Neural cell (in vitro differentiated cells): ENCODE results near the gene ZCCHC14. TPM values are rescaled to one million over a fixed set of nuclear protein-coding genes. Genes with fewer than 3 reads are reported as not detected.

Experiments used
- H2AFZ ChIP-seq: fragments of 200-600, 300-800 bp; sonication (generic), shearing (Covaris generic); 2 replicates; pipeline ENCODE4 v1.6.0; 2014; ENCODE audit warnings: low read depth, mild to moderate bottlenecking, antibody characterized with exemption, low read length, moderate library complexity
- H3F3A ChIP-seq: fragments of 200-600 bp; shearing (Covaris generic); 2 replicates; pipeline ENCODE4 v1.6.1; 2016; ENCODE audit warnings: mild to moderate bottlenecking, moderate library complexity, mixed read lengths, antibody characterized with exemption, low read length; ENCODE audit not compliant: insufficient read depth, poor library complexity, severe bottlenecking
- H3K27ac ChIP-seq: fragments of 200-600, 300-800 bp; sonication (generic), shearing (Covaris generic); 2 replicates; pipeline ENCODE4 v1.5.1; 2014; ENCODE audit warnings: mild to moderate bottlenecking, low read length, moderate library complexity
- H3K27me3 ChIP-seq: fragments of 300-800, 200-600 bp; sonication (generic), shearing (Covaris generic); 2 replicates; pipeline ENCODE4 v1.6.0; 2014; ENCODE audit warnings: mild to moderate bottlenecking, low read depth, low read length, moderate library complexity; ENCODE audit not compliant: insufficient read depth
- H3K36me3 ChIP-seq: fragments of 300-800, 200-600 bp; sonication (generic), shearing (Covaris generic); 2 replicates; pipeline ENCODE4 v1.5.1; 2014; ENCODE audit warnings: mild to moderate bottlenecking, antibody characterized with exemption, low read length, moderate library complexity; ENCODE audit not compliant: insufficient read depth
- H3K4me2 ChIP-seq: fragments of 300-800, 200-600 bp; sonication (generic), shearing (Covaris generic); 2 replicates; pipeline ENCODE4 v1.6.0; 2014; ENCODE audit warnings: mild to moderate bottlenecking, low read length
- H3K4me3 ChIP-seq: fragments of 300-800, 200-600 bp; sonication (generic), shearing (Covaris generic); 2 replicates; pipeline ENCODE4 v1.5.1; 2014; ENCODE audit warnings: mild to moderate bottlenecking, low read length, moderate library complexity
- H3K79me2 ChIP-seq: fragments of 200-600 bp; shearing (Covaris generic); replicated peaks from 2 replicates; pipeline ENCODE4 v1.6.0; 2014; ENCODE audit warnings: mild to moderate bottlenecking, low read length, moderate library complexity; ENCODE audit not compliant: insufficient read depth
- H3K9ac ChIP-seq: fragments of 300-800, 200-600 bp; sonication (generic), shearing (Covaris generic); 2 replicates; pipeline ENCODE4 v1.6.1; 2016; ENCODE audit warnings: mild to moderate bottlenecking, low read length, mixed read lengths
- H3K9me2 ChIP-seq: fragments of 200-600 bp; shearing (Covaris generic); 2 replicates; pipeline ENCODE4 v1.6.1; 2016; ENCODE audit warnings: mild to moderate bottlenecking, low read length, mixed read lengths; ENCODE audit not compliant: insufficient read depth
- H3K9me3 ChIP-seq: fragments of 200-600, 300-800 bp; sonication (generic), shearing (Covaris generic); 2 replicates; pipeline ENCODE4 v1.6.1; 2016; ENCODE audit warnings: mild to moderate bottlenecking, mixed run types, low read length, moderate library complexity, mixed read lengths
- H4K20me1 ChIP-seq: fragments of 200-600 bp; shearing (Covaris generic); 2 replicates; pipeline ENCODE4 v1.6.1; 2016; ENCODE audit warnings: mild to moderate bottlenecking, mixed run types; ENCODE audit not compliant: insufficient read depth
- EP300 ChIP-seq: fragments of 450-650 bp; conservative IDR thresholded peaks from 2 replicates; pipeline ENCODE4 v1.6.1; 2014; ENCODE audit warnings: antibody characterized with exemption, mild to moderate bottlenecking, moderate library complexity; ENCODE audit not compliant: poor library complexity, severe bottlenecking
- EZH2 ChIP-seq: fragments of 200-600, 300-800 bp; shearing (Covaris generic), sonication (generic); IDR thresholded peaks from 2 replicates; pipeline ENCODE4 v1.6.1; 2014; ENCODE audit warnings: antibody characterized with exemption, low read length, borderline replicate concordance, mild to moderate bottlenecking; ENCODE audit not compliant: insufficient read depth, poor library complexity, severe bottlenecking
- MXI1 ChIP-seq: fragments of 450-650 bp; conservative IDR thresholded peaks from 2 replicates; pipeline ENCODE4 v1.6.1; 2014; ENCODE audit warnings: antibody characterized with exemption, mild to moderate bottlenecking; ENCODE audit not compliant: poor library complexity, severe bottlenecking
- POLR2AphosphoS5 ChIP-seq: IDR thresholded peaks from 2 replicates; pipeline ENCODE4 v1.6.1; 2012
- RAD21 ChIP-seq: fragments of 450-650 bp; conservative IDR thresholded peaks from 2 replicates; pipeline ENCODE4 v1.6.1; 2014; ENCODE audit warnings: antibody characterized with exemption, mild to moderate bottlenecking, moderate library complexity
- SMC3 ChIP-seq: fragments of 450-650 bp; conservative IDR thresholded peaks from 2 replicates; pipeline ENCODE4 v1.6.1; 2014; ENCODE audit warnings: antibody characterized with exemption, mild to moderate bottlenecking, moderate library complexity; ENCODE audit not compliant: poor library complexity
- TAF1 ChIP-seq: IDR thresholded peaks from 2 replicates; pipeline ENCODE4 v1.6.1; 2012; ENCODE audit warnings: low read depth
- polyA plus RNA-seq: library from polyadenylated mRNA; depleted of rRNA; stranded (reverse); fragments of >200 nt; gene quantifications from 2 replicates; pipeline ENCODE4 v1.2.3, GENCODE V29; 2014
- TF ChIP-seq, protein P1 (sequence below): IDR thresholded peaks from 2 replicates; pipeline ENCODE4 v1.6.1; 2012; ENCODE audit warnings: borderline replicate concordance
- TF ChIP-seq, protein P2 (sequence below): fragments of 450-650 bp; IDR thresholded peaks from 2 replicates; pipeline ENCODE4 v1.5.1; 2014; ENCODE audit warnings: antibody characterized with exemption, mild to moderate bottlenecking, moderate library complexity; ENCODE audit not compliant: poor library complexity, severe bottlenecking

ZCCHC14 gene
- polyA plus RNA-seq, 1 donor from 2014 or later, result 22.1 TPM

DNA sequence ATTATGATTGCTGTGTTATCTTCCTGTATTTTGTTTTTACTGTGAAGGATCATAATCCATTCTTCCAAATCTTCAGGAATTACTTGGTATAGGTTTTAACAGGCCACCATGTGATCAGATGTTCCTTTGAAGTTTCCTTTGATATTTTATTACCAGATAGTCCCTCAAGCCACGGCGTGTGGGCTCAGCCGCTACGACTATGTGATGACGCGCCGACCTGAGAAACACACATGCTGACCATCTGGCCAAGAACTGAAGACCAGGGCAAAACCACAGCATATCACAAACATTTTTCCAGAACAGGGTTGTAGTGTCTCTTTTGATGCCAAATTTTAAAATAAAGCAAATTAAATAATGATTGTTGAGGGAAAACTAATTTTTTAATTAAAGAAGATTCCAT, 47.3 kb downstream of the ZCCHC14 start:
- no peak for TF ChIP-seq RAD21
- no peak for TF ChIP-seq SMC3
- no peak for TF ChIP-seq TAF1
- TF ChIP-seq MXI1, result no peak
- TF ChIP-seq, protein P1, sequence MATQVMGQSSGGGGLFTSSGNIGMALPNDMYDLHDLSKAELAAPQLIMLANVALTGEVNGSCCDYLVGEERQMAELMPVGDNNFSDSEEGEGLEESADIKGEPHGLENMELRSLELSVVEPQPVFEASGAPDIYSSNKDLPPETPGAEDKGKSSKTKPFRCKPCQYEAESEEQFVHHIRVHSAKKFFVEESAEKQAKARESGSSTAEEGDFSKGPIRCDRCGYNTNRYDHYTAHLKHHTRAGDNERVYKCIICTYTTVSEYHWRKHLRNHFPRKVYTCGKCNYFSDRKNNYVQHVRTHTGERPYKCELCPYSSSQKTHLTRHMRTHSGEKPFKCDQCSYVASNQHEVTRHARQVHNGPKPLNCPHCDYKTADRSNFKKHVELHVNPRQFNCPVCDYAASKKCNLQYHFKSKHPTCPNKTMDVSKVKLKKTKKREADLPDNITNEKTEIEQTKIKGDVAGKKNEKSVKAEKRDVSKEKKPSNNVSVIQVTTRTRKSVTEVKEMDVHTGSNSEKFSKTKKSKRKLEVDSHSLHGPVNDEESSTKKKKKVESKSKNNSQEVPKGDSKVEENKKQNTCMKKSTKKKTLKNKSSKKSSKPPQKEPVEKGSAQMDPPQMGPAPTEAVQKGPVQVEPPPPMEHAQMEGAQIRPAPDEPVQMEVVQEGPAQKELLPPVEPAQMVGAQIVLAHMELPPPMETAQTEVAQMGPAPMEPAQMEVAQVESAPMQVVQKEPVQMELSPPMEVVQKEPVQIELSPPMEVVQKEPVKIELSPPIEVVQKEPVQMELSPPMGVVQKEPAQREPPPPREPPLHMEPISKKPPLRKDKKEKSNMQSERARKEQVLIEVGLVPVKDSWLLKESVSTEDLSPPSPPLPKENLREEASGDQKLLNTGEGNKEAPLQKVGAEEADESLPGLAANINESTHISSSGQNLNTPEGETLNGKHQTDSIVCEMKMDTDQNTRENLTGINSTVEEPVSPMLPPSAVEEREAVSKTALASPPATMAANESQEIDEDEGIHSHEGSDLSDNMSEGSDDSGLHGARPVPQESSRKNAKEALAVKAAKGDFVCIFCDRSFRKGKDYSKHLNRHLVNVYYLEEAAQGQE, result no peak
- no peak for TF ChIP-seq EP300
- TF ChIP-seq EZH2, result no peak
- no peak for TF ChIP-seq POLR2AphosphoS5

DNA sequence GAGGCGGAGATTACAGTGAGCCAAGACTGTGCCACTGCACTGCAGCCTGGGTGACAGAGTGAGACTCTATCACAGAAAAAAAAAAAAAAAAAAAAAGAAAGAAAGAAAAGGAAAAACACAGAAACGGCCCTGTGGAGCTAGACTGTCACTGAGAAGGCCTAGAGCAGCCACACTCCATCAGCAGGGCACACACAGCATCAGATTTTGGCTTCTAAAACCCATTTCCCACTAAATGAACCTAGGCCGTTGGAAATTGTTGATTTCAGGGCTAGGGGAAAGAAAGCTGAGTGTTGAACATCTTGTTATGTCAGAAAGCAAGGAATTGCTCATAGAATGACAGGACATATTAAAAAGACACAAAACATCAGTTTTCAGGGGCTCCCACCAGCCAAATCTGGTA, 48.9 kb downstream of the ZCCHC14 start:
- Histone ChIP-seq H3K27me3 (no peaks in the 10 kb centered on the region), H3K36me3 (peaks cover 3% of the 10 kb centered on the region), H3K9me2 (no peaks in the 10 kb centered on the region), H3K27ac (no peak overlapping the region), H2AFZ (no peak overlapping the region), H3K79me2 (peaks cover 14% of the 10 kb centered on the region), H3K4me3 (no peak overlapping the region), H3K4me2 (no peak overlapping the region), H3K9me3 (peaks cover 6% of the 10 kb centered on the region), H3K9ac (no peak overlapping the region), H4K20me1 (no peaks in the 10 kb centered on the region), H3F3A (no peaks in the 10 kb centered on the region)
- TF ChIP-seq SMC3, result no peak
- TF ChIP-seq, protein P1, result no peak
- TF ChIP-seq EZH2, result no peak
- no peak for TF ChIP-seq TAF1
- TF ChIP-seq, protein P2, sequence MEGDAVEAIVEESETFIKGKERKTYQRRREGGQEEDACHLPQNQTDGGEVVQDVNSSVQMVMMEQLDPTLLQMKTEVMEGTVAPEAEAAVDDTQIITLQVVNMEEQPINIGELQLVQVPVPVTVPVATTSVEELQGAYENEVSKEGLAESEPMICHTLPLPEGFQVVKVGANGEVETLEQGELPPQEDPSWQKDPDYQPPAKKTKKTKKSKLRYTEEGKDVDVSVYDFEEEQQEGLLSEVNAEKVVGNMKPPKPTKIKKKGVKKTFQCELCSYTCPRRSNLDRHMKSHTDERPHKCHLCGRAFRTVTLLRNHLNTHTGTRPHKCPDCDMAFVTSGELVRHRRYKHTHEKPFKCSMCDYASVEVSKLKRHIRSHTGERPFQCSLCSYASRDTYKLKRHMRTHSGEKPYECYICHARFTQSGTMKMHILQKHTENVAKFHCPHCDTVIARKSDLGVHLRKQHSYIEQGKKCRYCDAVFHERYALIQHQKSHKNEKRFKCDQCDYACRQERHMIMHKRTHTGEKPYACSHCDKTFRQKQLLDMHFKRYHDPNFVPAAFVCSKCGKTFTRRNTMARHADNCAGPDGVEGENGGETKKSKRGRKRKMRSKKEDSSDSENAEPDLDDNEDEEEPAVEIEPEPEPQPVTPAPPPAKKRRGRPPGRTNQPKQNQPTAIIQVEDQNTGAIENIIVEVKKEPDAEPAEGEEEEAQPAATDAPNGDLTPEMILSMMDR, result no peak
- TF ChIP-seq POLR2AphosphoS5, result no peak
- TF ChIP-seq EP300, result no peak
- no peak for TF ChIP-seq MXI1
- no peak for TF ChIP-seq RAD21

More for the DNA sequence above, 47.3 kb downstream of the ZCCHC14 start:
- Histone ChIP-seq H3K4me2 (no peak overlapping the region), H3K36me3 (peaks cover 3% of the 10 kb centered on the region), H3K9ac (no peak overlapping the region), H2AFZ (no peak overlapping the region), H3F3A (no peaks in the 10 kb centered on the region), H4K20me1 (no peaks in the 10 kb centered on the region), H3K79me2 (peaks cover 7% of the 10 kb centered on the region), H3K4me3 (no peak overlapping the region), H3K9me2 (no peaks in the 10 kb centered on the region), H3K27me3 (no peaks in the 10 kb centered on the region), H3K9me3 (peaks cover 6% of the 10 kb centered on the region), H3K27ac (no peak overlapping the region)
